IMR-90 (cell line): ENCODE results near the gene HVCN1. TPM values are rescaled to one million over a fixed set of nuclear protein-coding genes. Genes with fewer than 3 reads are reported as not detected.

Source experiments
- ATAC-seq: fragments of 200-7000 bp; cut with Tn5 transposase; 2 replicates; pipeline ENCODE4 v1.9.1; 2020; ENCODE audit warnings: low read depth, mild to moderate bottlenecking, moderate library complexity
- BruUV-seq: library from RNA; stranded (reverse); fragments of 400-500 nt; replicated peaks from 2 replicates; lab custom pipeline; 2021; lab: Mats Ljungman, UMichigan
- CTCF ChIA-PET: fragments of 300-600 bp; formaldehyde crosslinking; extraction: SDS; loops from one replicate; lab custom pipeline; 2021; ENCODE audit warnings: antibody characterized with exemption; lab: Yijun Ruan, JAX
- POLR2A ChIA-PET: fragments of 300-600 bp; sonication (Branson Sonifier 250); formaldehyde crosslinking; loops from one replicate; lab custom pipeline; 2022; ENCODE audit warnings: antibody characterized with exemption; ENCODE audit not compliant: unreplicated experiment; lab: Charles Lee
- DNase-seq: peaks from one replicate; pipeline ENCODE4 v3.0.0; 2013
- H2AFZ ChIP-seq: replicated peaks from 2 replicates; pipeline ENCODE3; 2013; ENCODE audit warnings: low read length, mild to moderate bottlenecking; ENCODE audit not compliant: poor library complexity
- H2AK5ac ChIP-seq: 2 replicates; pipeline ENCODE4 v1.6.1; 2013; ENCODE audit warnings: low read depth, low read length, inconsistent platforms
- H2AK9ac ChIP-seq: replicated peaks from 2 replicates; pipeline ENCODE3; 2013; ENCODE audit warnings: mild to moderate bottlenecking, low read depth, low read length, moderate library complexity; ENCODE audit not compliant: poor library complexity
- H2BK120ac ChIP-seq: 2 replicates; pipeline ENCODE4 v1.6.1; 2013; ENCODE audit warnings: low read depth, low read length, inconsistent platforms
- H2BK15ac ChIP-seq: 3 replicates; pipeline ENCODE4 v1.6.1; 2013; ENCODE audit warnings: low read depth, low read length, inconsistent platforms
- H2BK20ac ChIP-seq: 2 replicates; pipeline ENCODE4 v1.6.1; 2013; ENCODE audit warnings: low read depth, mild to moderate bottlenecking, inconsistent platforms, low read length, moderate library complexity
- H2BK5ac ChIP-seq: 2 replicates; pipeline ENCODE4 v1.6.1; 2013; ENCODE audit warnings: mild to moderate bottlenecking, low read depth, low read length, inconsistent platforms; ENCODE audit not compliant: poor library complexity, severe bottlenecking
- H3K14ac ChIP-seq: replicated peaks from 2 replicates; pipeline ENCODE4 v1.6.1; 2013; ENCODE audit warnings: low read depth, low read length, inconsistent platforms
- H3K18ac ChIP-seq: 2 replicates; pipeline ENCODE4 v1.6.1; 2013; ENCODE audit warnings: low read depth, low read length, control low read depth
- H3K23ac ChIP-seq: 2 replicates; pipeline ENCODE4 v1.6.1; 2013; ENCODE audit warnings: low read depth, low read length, inconsistent platforms
- H3K27ac ChIP-seq: 2 replicates; pipeline ENCODE4 v1.5.1; 2013; ENCODE audit warnings: mild to moderate bottlenecking, control low read depth, low read length; ENCODE audit not compliant: insufficient read depth
- H3K27me3 ChIP-seq: 2 replicates; pipeline ENCODE4 v1.6.1; 2013; ENCODE audit warnings: low read length; ENCODE audit not compliant: control insufficient read depth, insufficient read depth
- H3K36me3 ChIP-seq: 2 replicates; pipeline ENCODE4 v1.6.1; 2013; ENCODE audit warnings: low read length, mixed read lengths; ENCODE audit not compliant: control insufficient read depth, insufficient read depth
- H3K4ac ChIP-seq: 2 replicates; pipeline ENCODE4 v1.6.1; 2013; ENCODE audit warnings: low read depth, low read length, inconsistent platforms
- H3K4me1 ChIP-seq: 2 replicates; pipeline ENCODE4 v1.6.1; 2013; ENCODE audit warnings: low read length, mixed read lengths; ENCODE audit not compliant: control insufficient read depth, insufficient read depth
- H3K4me2 ChIP-seq: 2 replicates; pipeline ENCODE4 v1.6.1; 2013; ENCODE audit warnings: low read depth, mild to moderate bottlenecking, control low read depth, low read length, moderate library complexity
- H3K4me3 ChIP-seq: 2 replicates; pipeline ENCODE4 v1.5.1; 2013; ENCODE audit warnings: low read depth, mild to moderate bottlenecking, control low read depth, low read length, moderate library complexity; ENCODE audit not compliant: insufficient read depth
- H3K56ac ChIP-seq: 2 replicates; pipeline ENCODE4 v1.6.1; 2013; ENCODE audit warnings: low read length, inconsistent platforms; ENCODE audit not compliant: insufficient read depth; ENCODE audit errors: extremely low read depth
- H3K79me1 ChIP-seq, 2 experiments: 2 replicates each; pipeline ENCODE4 v1.6.1; 2013; ENCODE audit warnings: low read length in 2 of 2, inconsistent platforms in 1 of 2, low read depth in 1 of 2
- H3K9ac ChIP-seq: 2 replicates; pipeline ENCODE4 v1.6.1; 2013; ENCODE audit warnings: low read depth, low read length, control low read depth
- H3K9me1 ChIP-seq: 2 replicates; pipeline ENCODE4 v1.6.1; 2013; ENCODE audit warnings: low read length, inconsistent platforms; ENCODE audit not compliant: insufficient read depth
- H3K9me3 ChIP-seq: 2 replicates; pipeline ENCODE4 v1.6.1; 2013; ENCODE audit warnings: low read length; ENCODE audit not compliant: control insufficient read depth, insufficient read depth
- H4K20me1 ChIP-seq: 2 replicates; pipeline ENCODE4 v1.6.1; 2013; ENCODE audit warnings: low read length, inconsistent platforms; ENCODE audit not compliant: insufficient read depth
- H4K5ac ChIP-seq: 2 replicates; pipeline ENCODE4 v1.6.1; 2013; ENCODE audit warnings: mild to moderate bottlenecking, low read depth, low read length, control low read depth
- H4K8ac ChIP-seq, 2 experiments: 2 replicates each; pipeline ENCODE4 v1.6.1; 2013; ENCODE audit warnings: low read depth in 2 of 2, low read length in 2 of 2, control low read depth in 1 of 2, inconsistent platforms in 1 of 2
- H4K91ac ChIP-seq: 2 replicates; pipeline ENCODE4 v1.6.1; 2013; ENCODE audit warnings: low read depth, low read length, inconsistent platforms; ENCODE audit not compliant: insufficient read depth
- CEBPB ChIP-seq: IDR thresholded peaks from 2 replicates; pipeline ENCODE4 v1.6.1; 2012; ENCODE audit warnings: low read depth, low read length, improper control_type of control experiment
- RAD21 ChIP-seq: IDR thresholded peaks from 2 replicates; pipeline ENCODE4 v1.6.1; 2012; ENCODE audit warnings: low read length, improper control_type of control experiment
- WGBS, 2 experiments: methylation state at CpG; one replicate each; pipeline versions ENCODE4 v1.1.5 to v1.1.7; 2013; ENCODE audit warnings: missing lambda C conversion rate in 2 of 2; ENCODE audit not compliant: insufficient read length in 1 of 2; ENCODE audit errors: extremely low coverage in 2 of 2; 5-methylcytosine and 5-hydroxymethylcytosine counted together
- dilution Hi-C: fragments of 300-500 bp; cut with HindIII; formaldehyde crosslinking; loops from one replicate; pipeline ENCODE4 v1.14.3; 2018; ENCODE audit warnings: low sequenced_read_pairs; ENCODE audit not compliant: unreplicated experiment
- in situ Hi-C: fragments of 300-500 bp; cut with MboI; formaldehyde crosslinking; loops from 3 replicates; pipeline ENCODE4 v1.14.3; 2019; ENCODE audit warnings: low sequenced_read_pairs, inconsistent platforms, mixed read lengths
- intact Hi-C: fragments of 100-400 bp; cut with micrococcal nuclease; formaldehyde crosslinking; loops from 2 replicates; pipeline ENCODE4 v1.10.0; 2022
- polyA plus RNA-seq, 3 experiments: library from polyadenylated mRNA; depleted of rRNA; stranded (reverse); fragments of >200 nt; gene quantifications; 2 replicates each; pipeline ENCODE4 v1.2.3, GENCODE V29; 2012; ENCODE audit warnings: low replicate concordance in 1 of 3
- total RNA-seq: library from RNA; depleted of rRNA; stranded (reverse); fragments of >200 nt; gene quantifications from 2 replicates; pipeline ENCODE4 v1.2.3, GENCODE V29; 2012

Gene HVCN1
- total and polyA plus RNA-seq, 2 of the 4 experiments (the other 2 are of a cell fraction), result 1.9 to 2.0 TPM

- TF ChIP-seq CEBPB (no peak), RAD21 (peak; percentile 19; the same call in 1 of the 2 replicates)
- H2AK9ac ChIP-seq, result no peak overlapping the region
- in situ Hi-C loops (loop anchor here (10.0 kb wide), 1 partner anchor 265 kb away; no protein-coding TSS in a partner anchor), dilution Hi-C loops (no loop called here), intact Hi-C loops (no loop called here)
- no peaks in the 10 kb centered on the region for H3K27me3 ChIP-seq
- H3K4me1 ChIP-seq, result no peaks in the 10 kb centered on the region
- BruUV-seq, result no TSS peak
- no peaks in the 10 kb centered on the region for H3K9me1 ChIP-seq
- H2BK120ac ChIP-seq, result no peak overlapping the region
- H3K27ac ChIP-seq, result no peak overlapping the region
- H3K4me3 ChIP-seq, result no peak overlapping the region
- H2AK5ac ChIP-seq, result no peak overlapping the region
- ATAC-seq (peak; percentile 27; the same call in 1 of the 2 replicates), DNase-seq (peak; percentile 29)
- H3K9me3 ChIP-seq, result no peaks in the 10 kb centered on the region
- H2BK5ac ChIP-seq, result no peak overlapping the region
- H3K18ac ChIP-seq, result no peak overlapping the region
- H2BK20ac ChIP-seq, result no peak overlapping the region
- H4K8ac ChIP-seq, result no peak overlapping the region
- H3K79me1 ChIP-seq, result peaks cover 2% of the 10 kb centered on the region in 2 experiments
- H3K9ac ChIP-seq, result no peak overlapping the region
- ChIA-PET CTCF (interaction anchor here (0.7 kb wide), 1 partner anchor 21 kb away, joined by 3 read pairs; no protein-coding TSS in a partner anchor), POLR2A (no interaction called here)
- H3K56ac ChIP-seq, result no peak overlapping the region
- H3K14ac ChIP-seq, result no peak overlapping the region
- H2AFZ ChIP-seq, result no peak overlapping the region
- H3K4ac ChIP-seq, result no peak overlapping the region
- H3K36me3 ChIP-seq, result peaks cover 2% of the 10 kb centered on the region; the same call in 1 of the 2 replicates
- WGBS, 2 experiments, result no CpG with 5 or more reads among the region's 4 CpGs
- no peak overlapping the region for H4K5ac ChIP-seq
- no peaks in the 10 kb centered on the region for H4K20me1 ChIP-seq
- no peak overlapping the region for H2BK15ac ChIP-seq
- no peak overlapping the region for H4K91ac ChIP-seq
- H3K4me2 ChIP-seq, result no peak overlapping the region
- no peak overlapping the region for H3K23ac ChIP-seq
These were observed 69.4 kb downstream of the HVCN1 start for GRCh38 chr12:110619534-110619953.
